HG03066 (cell line): ENCODE data around the gene SMTN.

Source experiments
- ATAC-seq: cut with Tn5 transposase; IDR thresholded peaks from one replicate; pipeline ENCODE4 v1.9.1; 2021; ENCODE audit warnings: low read depth; ENCODE audit not compliant: unreplicated experiment

Gene SMTN

DNA sequence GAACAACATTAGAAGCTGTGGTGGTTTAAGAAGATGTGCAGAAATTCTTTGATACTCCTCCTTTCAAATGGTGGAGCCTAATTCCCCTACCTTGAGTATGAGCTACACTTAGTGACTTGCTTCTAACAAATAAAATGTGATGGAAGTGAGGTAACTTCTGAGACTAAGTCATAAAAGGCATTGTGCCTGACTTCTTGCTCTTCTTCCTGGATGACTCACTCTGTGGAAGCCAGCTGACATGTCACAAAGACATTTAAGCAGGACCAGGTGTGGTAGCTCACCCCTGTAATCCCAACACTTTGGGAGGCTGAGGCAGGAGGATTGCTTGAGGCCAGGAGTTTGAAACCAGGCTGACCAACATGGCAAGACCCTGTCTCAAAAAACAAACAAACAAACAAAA, 63.1 kb downstream of the SMTN start:
- ATAC-seq: no peak

DNA sequence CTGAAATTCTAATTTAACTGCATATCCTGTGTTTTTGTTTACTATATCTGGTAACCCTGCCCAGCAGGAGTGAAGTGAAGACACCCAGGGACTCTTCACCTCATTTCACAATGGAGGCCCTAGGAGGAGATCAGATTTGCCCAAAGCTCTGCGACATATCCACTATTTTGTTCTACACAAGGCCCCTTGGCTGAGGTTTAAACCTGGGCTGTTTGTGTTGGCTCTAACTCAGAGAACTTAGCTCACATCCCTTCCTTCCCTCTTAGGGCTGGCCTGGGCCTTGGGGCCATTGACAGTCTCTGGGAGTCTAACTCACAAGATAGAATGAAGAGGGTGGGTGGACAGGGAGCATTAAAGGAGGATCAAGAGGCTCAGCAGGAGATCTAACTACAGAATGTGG, 67.4 kb downstream of the SMTN start:
- ATAC-seq: no peak

DNA sequence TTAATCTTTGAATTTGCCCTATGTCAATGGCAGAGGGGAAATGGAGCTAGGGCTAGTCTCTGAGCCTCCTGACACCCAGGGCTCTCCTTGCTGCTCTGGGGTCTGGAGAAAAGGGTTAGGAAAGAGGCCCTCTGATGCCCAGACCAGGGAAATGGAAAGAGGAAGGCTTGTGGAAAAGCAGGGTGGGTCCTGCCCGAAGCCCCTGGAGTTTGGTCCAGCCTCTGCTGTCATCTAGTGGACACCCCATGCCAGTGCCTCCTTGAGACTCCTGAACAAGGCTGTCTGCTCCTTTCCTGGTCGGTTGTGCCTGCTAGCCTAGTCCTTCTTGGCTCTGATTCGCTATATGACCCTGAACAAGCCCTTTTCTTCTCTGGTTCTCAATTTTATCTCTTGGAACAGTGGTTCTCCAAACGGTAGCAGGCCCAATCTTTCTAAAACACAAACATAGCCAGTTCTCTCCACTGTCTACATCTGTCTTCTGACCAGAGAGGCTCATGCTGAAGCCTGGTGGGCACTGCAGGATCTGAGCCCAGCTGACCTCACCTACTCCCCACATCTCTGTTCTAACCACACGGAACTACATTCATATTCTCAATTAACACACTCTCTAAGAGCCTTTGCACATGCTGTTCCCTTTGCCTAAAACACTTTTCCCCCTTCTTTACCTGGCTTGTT, 68.0 kb downstream of the SMTN start:
- ATAC-seq: no peak

DNA sequence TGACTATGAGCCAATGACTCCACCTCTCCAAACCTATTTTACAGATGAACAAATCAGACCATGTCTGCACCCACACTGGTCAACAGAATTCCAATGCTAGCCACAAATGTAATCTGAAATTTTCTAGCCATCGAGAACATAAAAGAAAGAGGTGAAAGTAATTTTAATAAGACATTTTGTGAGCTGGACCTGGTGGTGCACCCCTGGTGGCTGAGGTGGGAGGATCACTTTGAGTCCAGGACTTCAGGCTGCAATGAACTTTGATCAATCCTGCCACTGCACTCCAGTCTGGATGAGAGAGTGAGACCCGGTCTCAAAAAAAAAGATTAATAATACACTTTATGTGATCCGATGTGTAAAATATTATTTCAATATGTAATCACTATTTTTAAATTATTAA, 69.5 kb downstream of the SMTN start:
- no peak for ATAC-seq

DNA sequence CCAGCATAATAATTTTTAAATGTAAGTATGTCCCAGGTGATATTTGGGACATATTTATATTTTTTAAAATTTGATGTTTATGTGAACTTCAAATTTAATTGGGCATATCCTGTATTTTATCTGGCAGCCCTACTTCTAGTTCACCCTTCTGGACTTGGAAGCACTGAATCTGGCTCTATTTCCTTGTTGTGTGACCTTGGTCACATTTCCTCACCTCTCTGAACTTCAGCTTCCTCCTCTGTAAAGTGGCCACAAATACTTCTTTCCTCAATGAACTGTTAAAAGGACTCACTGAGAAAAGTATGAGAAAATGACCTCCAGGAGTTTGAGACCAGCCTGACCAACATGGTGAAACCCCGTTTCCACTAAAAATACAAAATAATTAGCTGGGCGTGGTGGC, 70.8 kb downstream of the SMTN start:
- no peak for ATAC-seq

DNA sequence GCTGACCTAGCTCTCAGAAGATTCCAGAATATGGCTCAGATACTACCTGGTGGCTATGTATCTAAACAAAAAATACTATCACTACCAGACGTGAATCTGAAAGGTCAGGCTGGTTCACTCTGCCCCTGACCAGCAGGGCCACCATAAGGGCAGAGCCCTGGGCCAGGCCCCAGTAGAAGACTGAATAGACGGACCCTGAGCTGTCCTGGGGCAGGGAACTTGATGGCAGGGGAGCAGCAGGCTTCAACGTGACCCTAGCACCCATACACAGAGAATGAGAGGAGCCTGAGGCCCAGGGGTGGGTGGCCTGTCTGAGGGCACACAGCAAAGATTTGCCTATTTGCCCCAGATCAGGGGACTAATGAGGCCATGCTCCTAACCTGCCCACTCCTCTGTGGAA, 72.2 kb downstream of the SMTN start:
- ATAC-seq: no peak
